MM.1S (cell line): Measurements from ENCODE around the gene CDC16.

Experiments
- EZH2 ChIP-seq: fragments of 300-600 bp; sonication (generic); optimal IDR thresholded peaks from 2 replicates; pipeline ENCODE3; 2017; ENCODE audit warnings: low read depth, mild to moderate bottlenecking, antibody characterized with exemption, low read length, mixed read lengths
- EZH2phosphoT487 ChIP-seq: fragments of 300-600 bp; sonication (generic); IDR thresholded peaks from 2 replicates; pipeline ENCODE4 v1.6.1; 2018; ENCODE audit warnings: antibody characterized with exemption, low read length
- TF ChIP-seq, protein P1 (sequence below): fragments of 300-600 bp; sonication (generic); IDR thresholded peaks from 2 replicates; pipeline ENCODE4 v1.5.1; 2016; ENCODE audit warnings: antibody characterized with exemption, low read length, mixed read lengths

DNA sequence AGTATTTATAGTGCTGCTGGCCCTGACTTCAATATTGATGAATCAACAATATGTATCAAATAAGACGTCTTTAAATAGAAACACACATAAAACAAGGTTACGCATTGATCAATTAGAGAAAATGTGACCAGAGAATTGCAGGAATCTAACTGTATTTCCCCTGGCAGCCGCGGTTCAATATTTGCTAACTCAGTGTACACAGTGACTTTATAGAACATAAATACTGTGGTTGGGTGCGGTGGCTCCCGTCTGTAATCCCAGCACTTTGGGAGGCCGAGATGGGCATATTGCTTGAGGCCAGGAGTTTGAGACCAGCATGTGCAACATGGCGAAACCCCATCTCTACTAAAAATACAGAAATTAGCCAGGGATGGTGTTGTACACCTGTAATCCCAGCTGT lies 23.9 kb downstream of the CDC16 start:
- TF ChIP-seq, protein P1, sequence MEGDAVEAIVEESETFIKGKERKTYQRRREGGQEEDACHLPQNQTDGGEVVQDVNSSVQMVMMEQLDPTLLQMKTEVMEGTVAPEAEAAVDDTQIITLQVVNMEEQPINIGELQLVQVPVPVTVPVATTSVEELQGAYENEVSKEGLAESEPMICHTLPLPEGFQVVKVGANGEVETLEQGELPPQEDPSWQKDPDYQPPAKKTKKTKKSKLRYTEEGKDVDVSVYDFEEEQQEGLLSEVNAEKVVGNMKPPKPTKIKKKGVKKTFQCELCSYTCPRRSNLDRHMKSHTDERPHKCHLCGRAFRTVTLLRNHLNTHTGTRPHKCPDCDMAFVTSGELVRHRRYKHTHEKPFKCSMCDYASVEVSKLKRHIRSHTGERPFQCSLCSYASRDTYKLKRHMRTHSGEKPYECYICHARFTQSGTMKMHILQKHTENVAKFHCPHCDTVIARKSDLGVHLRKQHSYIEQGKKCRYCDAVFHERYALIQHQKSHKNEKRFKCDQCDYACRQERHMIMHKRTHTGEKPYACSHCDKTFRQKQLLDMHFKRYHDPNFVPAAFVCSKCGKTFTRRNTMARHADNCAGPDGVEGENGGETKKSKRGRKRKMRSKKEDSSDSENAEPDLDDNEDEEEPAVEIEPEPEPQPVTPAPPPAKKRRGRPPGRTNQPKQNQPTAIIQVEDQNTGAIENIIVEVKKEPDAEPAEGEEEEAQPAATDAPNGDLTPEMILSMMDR: no peak
- TF ChIP-seq EZH2 (no peak), EZH2phosphoT487 (no peak)
